Left ventricle myocardium superior (tissue), 1 donor: Measurements from ENCODE around the gene PAX5. TPM values are rescaled to one million over a fixed set of nuclear protein-coding genes. Genes with fewer than 3 reads are reported as not detected.

Experiments
- ATAC-seq: fragments of 200-7000 bp; cut with Tn5 transposase; one replicate; pipeline ENCODE4 v1.9.1; 2020; ENCODE audit warnings: mild to moderate bottlenecking, moderate library complexity
- DNase-seq: peaks from one replicate; pipeline ENCODE4 v3.0.0-alpha.2; 2020
- intact Hi-C: fragments of 100-400 bp; cut with micrococcal nuclease; formaldehyde crosslinking; loops from one replicate; pipeline ENCODE4 v1.11.0; 2022
- microRNA-seq: library from miRNA; unstranded; fragments of <30 nt; microRNA quantifications from one replicate; pipeline ENCODE4 v1.2.0, GENCODE V29; 2020; ENCODE audit warnings: borderline number of aligned reads
- total RNA-seq: library from RNA; stranded (reverse); fragmentation: NEBNext Ultra II Directional; extraction: Animal tissue kit (Norgen Biotek cat#: 25700); gene quantifications from one replicate; pipeline ENCODE4 v1.2.1, GENCODE V29; 2021
- donor health status: DM: no; HTN: yes; CAD: no; lungs with severe emphysema.

The PAX5 gene
- total RNA-seq, 1 donor from 2014 or later: not detected

- ATAC-seq (no peak), DNase-seq (no peak)
- intact Hi-C loops: no loop called here
Measured at GRCh38 chr9:36812556-36812955, 221.5 kb downstream of the PAX5 start.

GRCh38 chr9:36808251-36808650, 225.8 kb downstream of the PAX5 start:
- intact Hi-C loops: no loop called here
- DNase-seq: no peak
- ATAC-seq: no peak

GRCh38 chr9:36803961-36804360, 230.1 kb downstream of the PAX5 start:
- ATAC-seq (no peak), DNase-seq (no peak)
- intact Hi-C loops: no loop called here

DNA sequence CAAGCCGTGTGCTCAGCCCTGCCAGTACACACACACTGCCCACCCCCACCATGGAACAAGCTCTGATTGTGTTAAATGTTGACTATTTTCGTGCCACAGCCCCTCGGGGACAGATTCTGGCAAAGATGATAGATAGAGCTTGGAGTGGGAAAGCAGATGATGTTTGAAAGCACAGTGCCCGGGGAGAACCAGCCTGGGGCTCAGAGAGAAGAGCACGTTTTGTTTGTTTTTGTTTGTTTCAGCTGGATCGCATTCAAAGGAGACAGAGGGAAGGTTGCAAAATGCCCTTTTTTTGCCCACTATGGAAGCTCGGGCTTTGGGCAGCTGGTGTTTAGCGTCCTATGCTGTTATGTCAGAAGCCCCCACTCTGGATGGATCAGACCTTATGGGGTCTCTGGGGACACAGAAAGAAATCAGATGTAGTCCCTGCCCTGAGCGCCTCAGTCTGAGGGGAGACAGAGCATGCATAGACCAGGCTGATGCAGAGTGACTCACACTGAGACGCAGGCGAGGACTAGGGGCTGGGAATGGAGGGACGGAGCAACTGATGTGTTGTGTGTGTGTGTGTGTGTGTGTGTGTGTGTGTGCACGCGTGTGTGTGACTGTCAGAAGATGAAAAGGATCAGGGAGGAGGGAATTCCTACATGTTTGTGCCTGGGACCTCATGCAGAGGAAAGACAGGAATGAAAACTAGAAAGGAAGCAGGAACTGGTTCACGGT, 231.7 kb downstream of the PAX5 start:
- intact Hi-C loops: no loop called here
- ATAC-seq (no peak), DNase-seq (no peak)

- intact Hi-C loops: no loop called here
- no peak for ATAC-seq
- no peak for DNase-seq
Measured at GRCh38 chr9:36800455-36800854, 233.6 kb downstream of the PAX5 start.

- no peak for ATAC-seq
Measured at GRCh38 chr9:36798350-36799065, 235.6 kb downstream of the PAX5 start.

GRCh38 chr9:36797471-36798220, 236.4 kb downstream of the PAX5 start:
- no peak for ATAC-seq
- intact Hi-C loops: no loop called here
- no peak for DNase-seq

More at GRCh38 chr9:36798350-36799065, 235.6 kb downstream of the PAX5 start:
- intact Hi-C loops: no loop called here
- no peak for DNase-seq

DNA sequence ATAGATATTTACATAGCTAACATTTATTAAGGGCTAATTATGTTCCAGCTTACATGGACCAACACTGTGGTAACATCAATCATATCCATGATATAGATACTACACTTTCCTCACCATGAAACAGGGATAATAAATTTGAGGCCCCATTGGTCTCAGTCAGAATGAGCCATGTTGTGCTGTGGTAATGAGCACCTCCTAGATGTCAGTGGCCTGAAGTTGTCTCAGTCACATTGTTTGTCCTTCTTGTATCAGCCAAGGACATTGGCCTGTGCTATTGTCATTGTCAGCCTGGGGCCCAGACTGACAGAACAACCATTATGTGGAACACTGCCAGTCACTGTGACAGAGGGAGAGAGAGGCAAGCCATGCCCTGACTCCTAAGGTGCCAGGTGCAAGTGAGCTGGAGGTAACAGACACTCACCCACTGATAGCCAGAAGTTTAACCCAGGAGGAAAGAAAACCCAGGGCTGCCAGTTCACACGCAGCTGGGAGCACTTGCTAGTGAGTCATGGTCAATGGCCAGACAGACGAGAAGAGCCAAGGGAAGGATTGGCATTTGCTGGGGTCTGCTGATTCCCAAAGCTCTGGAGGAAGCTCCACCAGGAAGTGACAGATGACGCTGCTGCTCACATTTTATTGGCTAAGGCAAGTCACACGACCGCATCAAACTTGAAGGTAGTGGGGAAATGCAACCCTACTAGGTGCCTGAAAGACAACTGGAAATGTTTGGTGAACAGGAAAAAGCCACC, 237.2 kb downstream of the PAX5 start:
- no peak for DNase-seq
- no peak for ATAC-seq
- intact Hi-C loops: no loop called here

DNA sequence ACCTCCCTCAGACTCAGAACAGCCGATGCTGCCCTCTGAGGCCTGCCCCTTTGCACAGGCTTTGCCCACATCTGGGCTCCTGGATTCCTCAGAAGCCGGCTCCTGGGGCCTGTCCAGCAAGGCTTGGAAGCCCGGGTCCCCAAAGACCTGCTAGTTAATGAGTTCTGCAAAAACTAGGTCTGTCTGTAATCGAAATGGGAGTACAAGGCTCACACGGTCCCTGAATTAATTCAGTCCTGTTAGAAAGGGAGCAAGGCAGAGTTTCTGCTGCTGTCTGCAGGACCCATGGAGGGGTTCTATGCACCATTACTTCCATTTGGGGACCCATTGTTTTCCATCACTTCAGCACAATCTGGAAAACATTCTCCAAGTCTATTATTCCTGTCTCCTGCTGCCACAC, 239.6 kb downstream of the PAX5 start:
- intact Hi-C loops: no loop called here
- ATAC-seq: no peak
- DNase-seq: no peak

DNA sequence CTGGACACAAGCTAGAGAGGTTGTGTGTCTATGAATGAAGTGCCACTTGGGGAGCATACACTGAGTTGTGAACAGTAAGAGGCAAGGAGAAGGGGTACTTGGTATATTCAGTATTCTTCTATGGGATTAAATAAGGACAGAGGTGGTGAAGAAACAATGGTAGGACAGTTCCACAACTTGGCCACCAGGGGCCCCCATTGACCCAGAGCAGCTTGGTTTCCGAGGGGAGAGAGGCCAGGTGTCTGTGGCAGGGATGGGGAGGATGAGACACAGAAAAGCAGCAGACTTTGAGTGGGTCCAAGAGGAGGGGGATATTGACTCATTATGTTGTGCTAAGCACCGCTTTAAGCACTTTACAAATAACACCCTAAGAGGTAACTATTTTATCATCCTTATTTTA, 240.8 kb downstream of the PAX5 start:
- intact Hi-C loops: no loop called here
- no peak for DNase-seq
- ATAC-seq: no peak

DNA sequence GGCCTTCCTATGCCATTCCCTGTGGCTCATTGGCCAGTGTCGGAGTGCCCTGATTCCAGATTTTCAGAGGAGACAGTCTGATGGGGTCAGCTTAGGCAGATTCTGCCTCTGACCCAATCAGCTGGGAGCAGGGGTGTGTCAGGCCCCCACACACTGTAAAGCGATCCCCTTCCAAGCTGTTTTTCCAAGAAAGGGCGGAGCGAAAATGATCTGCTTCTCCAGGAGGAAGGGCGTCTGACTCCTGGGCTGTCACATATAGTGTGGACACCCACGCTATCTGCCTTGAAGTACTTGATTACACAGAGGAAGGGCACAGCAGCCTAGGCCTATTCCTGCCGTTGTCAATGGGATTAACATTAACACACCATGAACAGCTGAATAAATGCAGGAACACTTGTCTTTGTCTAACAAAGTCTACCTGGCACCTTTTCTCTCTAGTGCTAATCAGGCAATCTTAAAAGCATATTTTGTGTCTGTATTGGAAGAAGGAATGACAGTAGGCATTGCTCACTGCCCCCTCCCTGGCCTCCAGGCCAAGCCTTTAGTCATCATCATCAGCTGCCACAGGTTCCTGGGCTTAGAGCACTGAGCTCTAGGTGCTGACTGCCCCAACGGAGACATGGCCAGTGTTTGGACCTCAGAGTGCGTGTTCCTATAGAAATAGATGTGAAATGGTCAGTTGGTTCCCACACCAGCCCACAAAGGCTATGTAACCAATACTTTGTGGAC, 242.7 kb downstream of the PAX5 start:
- ATAC-seq (no peak), DNase-seq (no peak)
- intact Hi-C loops: no loop called here

DNA sequence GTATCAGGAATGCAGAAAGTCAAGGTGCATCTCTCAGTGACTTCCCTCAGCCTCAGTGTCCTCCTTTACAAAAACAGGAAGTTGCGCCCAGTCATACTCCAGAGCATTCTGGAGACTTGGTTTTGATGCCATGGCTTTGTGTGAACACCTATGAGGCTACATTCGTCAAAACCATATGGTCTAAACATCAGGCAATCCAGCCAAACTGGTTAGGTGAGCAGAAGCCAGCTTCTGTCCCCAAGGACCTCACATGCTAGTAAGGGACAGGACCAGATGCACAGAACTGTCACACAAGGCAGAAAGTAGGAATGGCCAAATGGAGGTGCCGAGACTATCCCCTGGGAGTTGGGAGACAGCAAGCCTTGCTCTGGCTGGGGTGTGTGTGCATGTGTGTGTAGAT, 244.2 kb downstream of the PAX5 start:
- DNase-seq (no peak), ATAC-seq (no peak)
- intact Hi-C loops: no loop called here

- ATAC-seq: no peak
- DNase-seq: no peak
- intact Hi-C loops: no loop called here
Measured at GRCh38 chr9:36788534-36788933, 245.5 kb downstream of the PAX5 start.

GRCh38 chr9:36787709-36788108, 246.4 kb downstream of the PAX5 start:
- intact Hi-C loops: no loop called here
- DNase-seq (no peak), ATAC-seq (no peak)

Small RNAs within 50 kb of the gene (microRNA-seq; reads per million reads assigned to microRNA genes)
- gene MIR4475 (not detected), gene MIR4476 (not detected), gene MIR4540 (not detected)

Other genes starting within 250 kb of the PAX5 start
- gene ZCCHC7, start 86.3 kb upstream of the PAX5 start, total RNA-seq: 9.0 TPM